ENCODE results near the gene RPP14.
"Not testable (repeated sequence)": the region's sequence is repeated elsewhere in the genome, so short reads cannot be mapped to it uniquely, and the experiment has no call there.

Gene RPP14

DNA sequence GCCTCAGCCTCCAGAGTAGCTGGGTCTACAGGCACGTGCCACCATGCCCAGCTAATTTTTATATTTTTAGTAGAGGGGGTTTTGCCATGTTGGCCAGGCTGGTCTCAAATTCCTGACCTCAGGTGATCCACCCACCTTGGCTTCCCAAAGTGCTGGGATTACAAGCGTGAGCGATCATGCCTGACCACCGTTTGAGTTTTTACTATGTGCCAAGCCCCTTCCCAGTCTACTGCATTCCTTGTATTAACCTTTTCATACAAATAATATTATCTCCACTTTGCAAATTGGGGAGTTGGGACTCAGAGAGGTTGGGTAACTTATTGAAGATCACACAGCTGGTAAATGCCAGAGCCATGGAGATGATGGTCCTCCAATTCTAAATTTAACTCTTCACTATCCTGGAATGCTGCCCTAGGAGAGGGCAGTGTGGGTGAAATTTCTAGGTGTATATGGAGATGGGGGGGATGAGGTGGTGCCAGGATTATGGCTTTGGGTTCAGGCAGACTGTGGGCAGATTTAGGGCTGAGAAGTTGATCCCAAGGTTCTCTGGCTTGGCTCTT, 25.6 kb downstream of the RPP14 start:
- DNase-seq (ENCODE audit: low spot score) = peak; percentile 4
- no peak for FAIRE-seq

DNA sequence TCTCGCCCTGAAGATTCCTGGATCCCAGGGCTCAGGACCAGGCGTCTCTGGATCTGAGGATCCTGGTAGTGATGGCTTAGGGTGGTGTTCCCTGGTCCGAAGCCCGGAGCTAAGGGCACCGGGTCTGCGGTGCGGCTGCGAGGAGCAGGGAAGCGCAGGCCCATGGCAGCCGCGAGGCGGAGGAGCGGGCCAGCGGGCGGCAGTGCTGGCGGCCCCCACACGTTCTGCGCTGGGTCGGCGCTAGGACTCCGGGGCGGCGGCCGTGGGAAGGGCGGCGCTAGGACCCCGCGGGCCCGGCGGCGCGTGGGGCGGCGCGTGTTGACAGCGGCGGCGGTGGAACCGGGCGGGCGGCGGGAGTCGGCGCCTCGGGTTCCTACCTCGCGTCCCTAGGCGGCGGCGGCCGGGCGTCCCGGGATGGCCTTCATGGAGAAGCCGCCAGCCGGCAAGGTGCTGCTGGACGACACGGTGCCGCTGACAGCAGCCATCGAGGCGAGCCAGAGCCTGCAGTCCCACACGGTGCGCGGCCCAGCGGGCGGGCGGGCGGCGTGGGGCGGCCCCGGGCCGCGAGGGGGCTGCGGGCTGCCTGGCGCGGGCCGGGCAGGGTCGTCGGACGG, 26.6 kb downstream of the RPP14 start, which contains the start of gene PXK:
Gene PXK (plus strand): TSS at position 318 of the 614 bp plus-strand sequence. CDS start 97 bp downstream, at position 415.
- DNase-seq (ENCODE audit: low spot score) (peak; percentile 32), FAIRE-seq (no peak)

DNA sequence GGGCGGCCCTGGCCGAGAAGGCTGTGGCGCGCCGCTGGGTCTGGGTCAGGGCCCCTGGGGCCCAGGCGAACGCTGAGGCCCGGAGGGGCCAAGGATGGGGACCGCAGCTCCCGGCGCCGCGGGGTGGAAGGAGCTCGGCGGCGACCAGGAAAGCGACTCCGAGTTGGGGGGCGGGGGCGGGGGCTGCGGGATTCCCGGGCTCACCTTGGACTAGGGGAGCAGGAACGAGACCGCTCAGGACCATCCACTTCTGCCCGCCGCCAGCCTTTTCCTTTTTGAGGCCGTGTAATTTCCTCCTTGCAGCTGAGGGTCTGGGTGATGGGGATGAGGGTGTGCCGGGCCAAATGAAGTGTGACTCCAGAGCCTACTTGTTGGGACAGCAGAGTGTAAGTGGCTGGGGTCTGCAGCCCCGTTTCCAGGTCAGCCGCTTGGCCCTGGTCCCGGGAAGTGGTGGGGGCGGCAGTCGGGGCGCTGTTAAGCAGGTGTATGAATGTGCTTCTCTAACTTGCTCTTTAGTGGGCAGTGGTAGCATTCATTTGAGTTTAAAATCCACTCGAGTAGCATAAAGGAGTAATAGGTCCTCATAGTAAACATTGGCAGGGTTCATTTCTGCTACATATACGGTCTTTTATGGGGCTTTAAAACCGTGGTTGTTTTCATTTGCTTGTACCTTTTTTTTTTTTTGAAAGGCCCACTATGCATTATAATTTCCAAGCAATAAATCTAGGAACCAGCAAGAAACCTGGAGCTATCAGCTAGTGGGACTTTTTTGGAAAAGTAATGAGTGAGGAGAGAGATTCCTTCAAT, 27.4 kb downstream of the RPP14 start:
- peak; percentile 10 for DNase-seq (ENCODE audit: low spot score)
- FAIRE-seq = no peak

DNA sequence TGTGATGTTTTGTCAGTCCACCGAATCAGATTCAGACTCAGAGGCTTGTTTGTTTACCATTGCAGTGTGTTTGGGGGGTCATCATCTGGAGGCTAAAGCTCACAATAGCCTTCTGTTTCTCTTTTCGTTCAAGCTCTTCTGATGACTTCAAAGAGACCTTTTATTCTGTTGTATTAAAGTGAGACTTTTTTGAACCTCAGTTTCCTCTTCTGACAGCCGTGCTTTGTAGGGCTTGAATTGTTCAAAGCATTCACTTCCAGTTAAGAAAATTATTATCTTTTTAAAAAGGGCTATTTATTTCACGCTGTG, 27.9 kb downstream of the RPP14 start:
- FAIRE-seq (no peak), DNase-seq (ENCODE audit: low spot score) (no peak)

DNA sequence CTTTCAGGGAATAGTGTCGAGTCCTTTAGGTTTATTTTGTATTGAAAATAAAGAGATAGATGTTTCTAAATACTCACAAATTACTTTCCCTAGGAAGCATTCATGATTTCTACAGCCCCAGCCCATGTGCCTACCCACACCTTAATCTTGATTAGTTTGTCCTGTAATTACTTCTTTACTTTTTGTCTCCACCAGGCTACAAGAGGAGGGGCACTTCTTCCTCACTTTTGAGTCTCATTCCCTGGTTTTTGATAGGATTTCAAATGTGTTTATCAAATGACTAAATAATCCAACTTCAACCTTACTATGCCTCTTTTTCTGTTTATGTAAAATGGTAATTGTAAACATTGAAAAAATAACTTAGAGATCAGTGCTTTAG, 28.4 kb downstream of the RPP14 start:
- FAIRE-seq (no peak), DNase-seq (ENCODE audit: low spot score) (no peak)

DNA sequence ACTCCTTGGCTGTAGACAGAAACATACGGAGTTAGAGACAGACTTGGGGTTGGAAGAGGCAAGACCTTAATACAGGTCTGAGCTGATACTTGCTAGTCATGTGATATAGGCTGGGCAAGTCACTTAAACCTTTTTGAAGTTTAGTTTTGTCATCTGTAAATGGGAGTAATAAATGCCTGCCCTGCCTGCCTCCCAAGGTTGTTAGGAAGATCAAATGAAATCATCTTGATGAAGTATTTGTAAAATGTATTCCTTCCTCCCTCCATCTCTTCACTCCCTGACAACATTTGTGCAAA, 29.6 kb downstream of the RPP14 start:
- DNase-seq (ENCODE audit: low spot score) (peak; percentile 5), FAIRE-seq (no peak)

DNA sequence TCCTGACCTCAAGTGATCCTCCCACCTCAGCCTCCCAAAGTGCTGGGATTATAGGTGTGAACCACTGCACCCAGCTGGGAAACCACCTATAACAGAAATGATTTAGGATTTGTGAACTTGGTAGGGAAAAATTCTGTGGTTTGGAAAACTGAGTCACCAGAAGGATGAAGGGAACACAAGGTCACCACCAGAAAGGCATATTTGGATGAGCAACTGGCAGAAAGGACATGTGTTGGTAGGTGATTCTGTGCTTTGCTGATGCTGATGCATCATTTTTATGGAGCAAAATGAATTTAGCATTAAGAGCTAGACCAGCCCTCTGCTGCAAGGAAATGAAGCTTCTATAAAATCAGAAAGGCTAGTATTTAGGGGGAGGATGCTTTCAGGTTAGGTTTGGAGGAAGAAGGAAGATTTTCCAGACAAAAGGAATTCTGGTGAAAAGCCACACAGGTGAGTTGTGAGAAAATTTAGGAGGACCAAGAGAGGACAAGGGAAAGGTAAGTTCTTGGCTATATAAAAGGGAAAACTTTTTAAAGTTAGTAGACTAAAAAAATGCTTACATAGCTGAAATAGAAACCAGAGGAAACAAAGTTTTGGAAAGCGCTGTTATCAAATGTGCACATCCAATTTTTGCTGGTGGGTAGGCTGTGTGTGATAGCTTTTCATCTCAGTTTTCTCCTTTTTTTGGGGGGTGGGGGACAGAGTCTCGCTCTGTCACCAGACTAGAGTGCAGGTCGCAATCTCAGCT, 30.3 kb downstream of the RPP14 start:
- peak; percentile 94 for FAIRE-seq
- peak; percentile 92 for DNase-seq (ENCODE audit: low spot score)

DNA sequence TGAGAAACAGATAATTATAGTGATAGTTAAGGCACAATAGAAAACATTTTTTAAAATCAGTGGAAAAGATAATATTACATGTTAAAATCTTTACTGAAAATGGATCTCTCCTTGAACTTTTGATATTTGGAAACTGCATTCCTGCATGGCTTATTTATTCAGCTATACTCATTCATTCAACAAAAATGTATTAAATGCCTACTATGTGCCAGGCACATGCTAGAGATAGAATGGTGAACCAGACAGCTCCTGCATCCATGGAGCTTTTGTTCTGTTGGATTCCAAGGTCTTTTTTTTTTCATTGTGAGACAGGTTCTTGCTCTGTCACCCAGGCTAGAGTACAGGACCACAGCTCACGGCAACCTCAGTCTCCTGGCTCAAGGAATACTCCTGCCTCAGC, 31.1 kb downstream of the RPP14 start:
- no peak for FAIRE-seq
- DNase-seq (ENCODE audit: low spot score) = no peak

DNA sequence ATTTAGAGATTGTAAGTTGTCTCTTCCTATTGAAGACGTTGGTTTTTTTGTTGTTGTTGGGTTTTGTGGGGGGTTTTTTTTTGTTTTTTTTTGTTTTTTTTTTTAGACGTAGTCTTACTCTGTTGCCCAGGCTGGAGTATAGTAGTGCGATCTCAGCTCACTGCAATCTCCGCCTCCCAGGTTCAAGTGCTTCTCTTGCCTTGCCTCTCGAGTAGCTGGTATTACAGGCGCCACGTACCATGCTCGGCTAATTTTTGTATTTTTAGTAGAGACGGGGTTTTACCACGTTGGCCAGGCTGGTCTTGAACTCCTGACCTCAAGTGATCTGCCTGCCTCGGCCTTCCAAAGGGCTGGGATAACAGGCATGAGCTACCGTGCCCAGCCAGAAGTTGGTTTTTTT, 33.1 kb downstream of the RPP14 start:
- not testable (repeated sequence) for DNase-seq (ENCODE audit: low spot score); FAIRE-seq

DNA sequence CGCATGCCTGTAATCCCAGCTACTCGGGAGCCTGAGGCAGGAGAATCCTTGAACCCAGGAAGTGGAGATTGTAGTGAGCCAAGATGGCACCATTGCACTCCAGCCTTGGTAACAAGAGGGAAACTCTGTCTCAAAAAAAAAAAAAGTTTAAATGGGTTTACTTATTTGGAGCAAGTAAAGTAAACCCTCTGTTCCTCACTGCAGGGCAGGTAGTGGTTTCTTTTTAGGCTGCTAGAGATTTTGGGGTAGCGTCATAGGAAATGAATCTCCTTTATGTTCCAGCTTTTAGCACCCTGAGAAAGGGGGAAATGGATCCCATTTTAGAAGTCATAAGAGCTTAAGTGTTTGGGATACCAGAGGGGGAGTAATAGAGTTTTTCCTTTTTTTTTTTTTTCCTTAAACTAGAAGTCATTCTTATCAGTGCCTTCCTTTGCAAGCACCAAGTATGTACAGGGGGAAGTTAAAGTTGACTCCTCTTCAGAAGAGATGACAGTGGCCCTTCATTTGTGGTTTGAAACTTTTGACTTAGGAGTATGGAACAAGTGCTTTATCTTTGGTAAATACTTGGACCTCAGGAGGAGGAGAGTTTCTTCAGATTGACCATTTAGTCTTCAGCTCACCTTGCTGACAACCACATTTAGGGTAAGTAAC, 34.7 kb downstream of the RPP14 start:
- DNase-seq (ENCODE audit: low spot score) (no peak), FAIRE-seq (no peak)

DNA sequence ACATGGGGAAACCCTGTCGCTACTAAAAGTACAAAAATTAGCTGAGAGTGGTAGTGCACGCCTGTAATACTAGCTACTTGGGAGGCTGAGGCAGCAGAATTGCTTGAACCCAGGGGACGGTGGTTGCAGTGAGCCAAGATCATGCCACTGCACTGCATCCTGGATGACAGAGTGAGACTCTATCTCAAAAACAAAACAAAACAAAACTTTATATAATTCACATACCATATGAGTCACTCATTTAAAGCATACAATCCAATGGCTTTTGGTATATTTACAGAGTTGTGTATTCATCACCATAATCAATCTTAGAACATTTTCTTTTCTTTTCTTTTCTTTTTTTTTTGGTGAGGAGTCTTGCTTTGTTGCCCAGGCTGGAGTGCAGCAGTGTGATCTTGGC, 35.3 kb downstream of the RPP14 start:
- FAIRE-seq = no peak
- no peak for DNase-seq (ENCODE audit: low spot score)

DNA sequence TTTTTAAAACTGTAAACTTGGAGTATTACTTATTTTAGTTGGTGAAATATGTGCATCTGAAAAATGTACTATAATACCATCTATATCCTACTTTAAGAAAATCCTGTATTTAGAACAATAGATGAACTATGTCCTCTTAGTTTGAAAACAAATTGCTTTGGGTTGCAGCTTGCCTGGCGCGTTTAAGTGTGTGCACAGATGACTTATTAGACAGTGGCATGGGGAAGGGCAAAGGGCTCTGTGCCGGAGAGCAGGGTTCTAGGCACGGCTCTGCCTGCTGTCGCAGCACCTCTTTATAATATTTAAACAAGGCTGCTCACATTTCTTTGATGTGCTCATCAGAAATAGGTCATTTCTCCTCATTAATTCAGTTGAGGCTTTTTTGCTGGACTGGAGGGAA, 36.6 kb downstream of the RPP14 start:
- no peak for FAIRE-seq
- DNase-seq (ENCODE audit: low spot score) = no peak

DNA sequence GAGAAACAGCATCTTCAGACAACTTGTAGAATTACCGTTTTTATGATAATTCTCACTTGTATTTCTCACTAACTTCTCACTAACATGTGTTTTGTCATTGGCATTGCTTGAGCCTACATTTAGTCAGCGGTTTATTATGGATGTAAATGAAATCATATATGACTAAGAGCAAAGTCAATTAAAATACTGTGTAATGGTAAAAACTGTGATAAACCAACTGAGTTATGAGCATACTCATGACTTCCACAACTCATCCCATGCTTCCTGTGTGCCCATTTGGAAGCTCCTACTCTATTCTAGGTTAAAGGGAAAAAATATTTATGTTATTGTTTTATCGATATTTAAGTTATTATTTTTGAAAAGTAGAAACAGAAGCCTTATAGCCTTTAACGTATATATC, 39.4 kb downstream of the RPP14 start:
- DNase-seq (ENCODE audit: low spot score) (no peak), FAIRE-seq (no peak)

DNA sequence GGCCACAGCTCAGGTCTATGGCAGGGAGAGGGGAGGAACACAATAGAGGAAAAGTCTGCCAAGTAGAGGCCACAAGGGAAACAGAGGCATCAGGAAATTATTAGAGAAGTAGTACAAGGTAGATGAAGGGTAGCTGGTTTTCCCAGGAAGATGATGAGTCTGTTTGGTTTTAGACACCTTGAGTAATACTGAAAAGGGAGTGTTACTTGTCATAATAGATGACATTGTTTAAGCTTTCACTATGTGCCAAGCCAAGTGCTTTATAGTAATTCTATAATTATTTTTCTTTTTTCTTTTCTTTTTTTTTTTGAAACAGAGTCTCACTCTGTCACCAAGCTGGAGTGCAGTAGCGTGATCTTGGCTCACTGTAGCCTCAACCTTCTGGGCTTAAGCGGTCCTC, 40.3 kb downstream of the RPP14 start:
- no peak for FAIRE-seq
- no peak for DNase-seq (ENCODE audit: low spot score)

DNA sequence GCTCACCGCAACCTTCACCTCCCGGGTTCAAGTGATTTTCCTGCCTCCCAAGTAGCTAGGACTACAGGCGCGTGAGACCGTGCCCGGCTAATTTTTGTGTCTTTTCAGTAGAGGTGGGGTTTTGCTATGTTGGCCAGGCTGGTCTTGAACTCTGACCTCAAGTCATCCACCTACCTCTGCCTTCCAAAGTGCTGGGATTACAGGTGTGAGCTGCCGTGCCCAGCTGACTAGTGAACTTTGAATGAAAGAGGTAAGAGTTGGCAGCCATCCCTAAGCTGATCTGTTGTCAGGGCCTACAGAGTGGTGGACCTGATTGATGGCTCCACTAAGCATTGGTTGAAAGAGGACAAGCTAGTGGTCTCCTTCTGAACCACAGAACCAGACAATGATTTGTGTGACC, 41.9 kb downstream of the RPP14 start:
- no peak for FAIRE-seq

DNA sequence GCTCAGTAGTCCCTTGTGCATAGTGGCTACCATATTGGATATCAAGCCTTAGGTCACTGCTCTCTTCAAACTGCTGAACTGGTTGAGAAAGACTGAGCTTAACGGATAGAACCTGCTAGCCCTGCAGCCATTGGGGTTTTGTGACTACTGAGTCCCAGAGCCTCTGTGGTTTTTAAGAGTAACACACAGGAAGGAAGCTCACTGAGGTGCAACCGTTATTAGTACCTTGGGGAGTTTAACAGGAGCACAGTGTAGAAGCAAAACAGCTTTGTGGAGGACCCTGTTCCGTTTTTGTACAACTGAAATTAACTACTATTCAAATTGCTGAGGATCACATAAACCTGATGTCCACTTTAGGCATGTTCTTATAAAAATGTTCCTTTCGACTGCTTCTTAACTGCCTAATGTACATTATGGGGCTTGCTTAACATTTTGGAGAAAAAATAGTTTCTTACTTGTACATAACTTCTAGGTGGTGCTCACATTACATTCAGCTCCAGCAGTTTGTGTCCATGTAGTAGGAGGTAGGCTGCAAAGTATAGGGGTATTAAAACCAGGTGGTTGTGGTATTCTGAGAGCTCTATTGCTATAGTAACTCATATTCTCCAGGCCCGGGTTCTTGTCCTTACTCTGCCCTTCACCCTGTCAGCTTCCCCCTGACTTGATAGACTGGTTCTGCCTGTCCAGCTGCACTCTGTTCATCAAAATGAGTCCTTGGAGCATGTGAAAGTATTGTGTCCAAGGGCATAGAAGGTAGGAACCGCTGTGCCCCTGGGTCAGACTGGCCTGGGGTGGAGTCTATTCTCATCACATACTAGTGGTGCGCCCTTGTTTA, 44.0 kb downstream of the RPP14 start:
- DNase-seq (ENCODE audit: low spot score) (no peak), FAIRE-seq (no peak)

More for the DNA sequence above, 41.9 kb downstream of the RPP14 start:
- no peak for DNase-seq (ENCODE audit: low spot score)

DNA sequence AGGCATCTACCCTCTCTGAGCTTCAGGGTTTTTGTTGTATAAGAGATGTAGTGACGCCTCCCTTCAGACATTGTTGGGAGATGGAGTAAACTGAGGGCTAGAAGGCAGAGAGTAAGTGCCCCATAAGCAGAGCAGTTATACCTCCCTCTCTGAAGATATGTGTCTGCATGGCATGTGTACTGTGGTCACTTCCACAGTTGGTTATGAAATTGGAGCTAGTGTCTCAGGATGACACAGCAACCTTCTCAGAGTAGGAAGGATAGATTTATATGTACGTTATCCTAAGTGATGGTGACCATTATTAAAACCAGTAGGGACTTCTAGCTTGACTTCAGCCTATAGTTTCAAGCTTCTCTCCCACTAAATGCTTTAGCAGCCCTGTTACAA, 44.6 kb downstream of the RPP14 start:
- no peak for DNase-seq (ENCODE audit: low spot score)
- no peak for FAIRE-seq

DNA sequence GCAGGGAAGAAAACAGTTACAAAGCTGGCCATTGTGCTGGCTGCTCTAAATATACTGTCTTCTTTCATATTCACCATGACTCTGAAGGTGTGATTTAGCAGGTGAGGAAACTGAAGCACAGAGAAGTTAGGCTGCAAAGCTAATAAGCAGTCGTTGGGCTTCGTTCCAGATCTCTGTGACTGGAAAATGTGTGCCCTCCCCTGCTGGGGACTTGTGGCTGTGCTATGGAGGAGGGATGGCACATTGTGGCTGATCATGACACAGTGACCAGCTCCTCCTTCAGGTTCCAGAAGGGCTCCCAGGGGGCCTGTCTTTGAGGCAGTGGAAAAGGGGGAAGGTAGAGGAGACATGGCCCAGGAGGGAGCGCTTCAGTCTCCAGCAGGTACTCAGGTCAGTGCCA, 45.9 kb downstream of the RPP14 start:
- DNase-seq (ENCODE audit: low spot score) (no peak), FAIRE-seq (no peak)

DNA sequence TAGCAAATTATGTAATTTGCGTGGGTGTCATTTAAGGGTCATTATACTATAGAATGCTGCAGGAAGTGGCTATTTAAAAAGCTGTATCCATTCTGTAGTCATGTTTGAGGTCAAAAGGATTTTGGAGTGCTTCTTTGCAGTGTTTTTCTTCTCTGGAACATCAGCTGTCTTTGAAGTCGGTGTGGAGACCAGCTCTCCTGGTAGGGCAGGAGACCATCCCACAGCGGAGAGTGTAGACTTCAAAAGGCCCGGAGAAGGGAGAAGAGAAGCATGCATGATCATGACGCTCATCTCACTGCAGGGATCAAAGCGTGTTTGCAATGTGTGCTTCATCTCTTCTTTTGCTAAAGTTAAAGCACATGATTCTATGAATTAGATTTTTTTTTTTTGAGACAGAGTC, 46.6 kb downstream of the RPP14 start:
- FAIRE-seq = no peak
- no peak for DNase-seq (ENCODE audit: low spot score)

DNA sequence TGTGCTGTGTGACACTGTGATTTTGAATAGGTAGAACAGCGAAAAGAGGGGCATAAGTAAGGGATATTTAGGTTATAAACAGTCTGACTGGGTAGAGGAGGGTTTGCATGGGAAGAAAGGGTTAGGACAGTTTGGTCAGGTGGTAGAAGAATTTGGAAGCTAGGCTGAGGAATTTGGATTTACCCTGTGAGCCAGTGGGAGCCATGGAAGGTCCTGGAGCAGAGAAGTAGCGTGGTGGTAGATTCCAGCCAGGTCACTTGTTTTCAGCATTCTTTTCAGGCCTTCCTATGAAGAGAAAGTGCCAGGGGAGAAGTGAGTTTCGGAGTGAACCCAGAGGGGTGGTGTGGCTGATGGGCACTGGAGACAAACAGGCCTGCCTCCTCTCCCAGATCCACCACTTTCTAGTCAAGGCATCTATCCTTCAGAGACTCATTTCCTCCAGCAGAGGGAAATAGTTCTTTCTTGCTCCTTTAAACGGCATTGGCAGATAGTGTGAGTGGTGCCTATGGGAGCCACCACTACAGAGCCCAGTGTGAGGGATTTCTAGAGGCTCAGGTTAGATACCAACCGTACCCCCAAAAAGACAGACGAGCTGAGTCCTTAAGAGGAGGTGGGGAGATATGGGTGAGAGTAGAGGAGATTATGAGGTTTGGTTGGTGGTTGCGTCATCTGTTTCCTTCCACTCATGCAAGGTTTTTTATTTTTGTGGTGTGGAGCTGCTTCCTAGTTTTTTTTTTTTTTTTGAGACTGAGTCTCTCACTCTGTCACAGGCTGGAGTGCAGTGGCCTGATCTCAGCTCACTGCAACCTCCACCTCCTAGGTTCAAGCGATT, 47.9 kb downstream of the RPP14 start:
- no peak for DNase-seq (ENCODE audit: low spot score)
- FAIRE-seq = no peak

All from RCC 7860 (cell line).